Esophagus squamous epithelium (tissue), 5 donors: ENCODE data around the gene C8G. TPM values are rescaled to one million over a fixed set of nuclear protein-coding genes. Genes with fewer than 3 reads are reported as not detected.

Source experiments
- DNase-seq: peaks from one replicate; lab custom pipeline; 2025; lab: John Stamatoyannopoulos, UW
- H3K27ac ChIP-seq, 4 donors: fragments of 200-600 bp; sonication (generic); one replicate each; pipeline ENCODE4 v1.5.1; 2016 to 2019; ENCODE audit warnings: mild to moderate bottlenecking in 1 of 4
- H3K27me3 ChIP-seq, 4 donors: fragments of 200-600 bp; sonication (generic); 1 replicate in 3 of 4; 2 replicates in 1 of 4; pipeline versions ENCODE4 v1.5.1 to v1.6.0; 2017 to 2021; ENCODE audit warnings: antibody characterized with exemption in 1 of 4
- H3K36me3 ChIP-seq, 3 donors: fragments of 200-600 bp; sonication (generic); one replicate each; pipeline ENCODE4 v1.5.1; 2016 to 2019
- H3K4me1 ChIP-seq, 3 donors: fragments of 200-600 bp; sonication (generic); one replicate each; pipeline ENCODE4 v1.5.1; 2017 to 2019
- H3K4me3 ChIP-seq, 4 donors: fragments of 200-600 bp; sonication (generic); 1 replicate in 3 of 4; 2 replicates in 1 of 4; pipeline ENCODE4 v1.5.1; 2016 to 2019; ENCODE audit warnings: mild to moderate bottlenecking in 2 of 4, moderate library complexity in 1 of 4
- H3K9me3 ChIP-seq, 3 donors: fragments of 200-600 bp; sonication (generic); one replicate each; pipeline ENCODE4 v1.5.1; 2016 to 2019
- POLR2A ChIP-seq, 4 donors: fragments of 450-650 bp; IDR thresholded peaks; one replicate each; pipeline ENCODE4 v1.6.1; 2017; ENCODE audit warnings: antibody characterized with exemption in 4 of 4, mild to moderate bottlenecking in 4 of 4, moderate library complexity in 3 of 4
- WGBS, 2 donors: methylation state at CpG; one replicate each; pipeline ENCODE4 v1.1.5; 2018; 5-methylcytosine and 5-hydroxymethylcytosine counted together
- intact Hi-C: fragments of 100-400 bp; cut with DNase I; formaldehyde crosslinking; loops from one replicate; pipeline ENCODE4 v1.15.0; 2022
- total RNA-seq, 4 donors: library from RNA; depleted of rRNA; stranded (reverse); fragments of >200 nt; gene quantifications; one replicate each; pipeline ENCODE4 v1.1.0, GENCODE V29; 2016
- TF ChIP-seq, protein P1 (sequence below), 6 experiments: fragments of 450-650 bp in 4 of 6; fragments of 200-600 bp in 2 of 6; sonication (generic) in 2 of 6; IDR thresholded peaks; one replicate each; pipeline ENCODE4 v1.5.1; 2016 to 2019; ENCODE audit warnings: antibody characterized with exemption in 6 of 6, mild to moderate bottlenecking in 4 of 6, moderate library complexity in 4 of 6
- donor health status: DM: yes; HTN: yes; CAD: no.

The C8G gene
- total RNA-seq, 4 donors from 2014 or later = 1.6 TPM; not detected in 3

DNA sequence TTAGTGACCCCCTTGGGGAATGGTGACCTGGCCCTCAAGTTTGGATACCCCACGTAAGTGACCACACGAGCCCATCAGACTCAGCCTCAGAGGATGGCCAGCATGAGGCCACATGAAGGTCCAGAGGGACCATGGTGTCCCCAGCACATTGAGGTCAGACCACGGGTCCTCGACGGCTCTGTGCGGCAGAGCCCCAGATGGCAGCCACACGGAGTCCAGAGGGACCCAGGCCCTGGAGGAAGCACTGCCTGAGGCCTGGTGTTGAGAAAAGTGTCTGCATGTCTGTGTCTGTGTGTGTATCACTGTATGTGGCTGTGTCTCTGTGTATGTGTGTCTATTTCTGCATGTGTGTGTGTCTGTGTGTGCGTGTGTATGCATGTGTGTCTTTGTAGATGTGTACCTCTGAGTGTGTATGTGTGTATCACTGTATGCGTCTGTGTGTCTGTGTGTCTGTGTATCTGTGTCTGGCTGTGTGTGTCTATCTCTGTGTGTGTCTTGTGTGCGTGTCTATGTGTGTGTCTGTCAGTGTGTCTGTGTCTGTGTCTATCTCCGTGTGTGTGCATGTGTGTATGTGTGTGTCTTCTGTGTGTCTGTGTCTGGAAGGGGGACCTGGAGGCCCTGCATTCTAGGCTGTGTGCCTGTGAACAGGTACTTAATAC is 38.7 kb downstream of the C8G start:
- intact Hi-C loops = no loop called here
- WGBS, 2 donors = 67 to 86% methylated on average over 4 to 9 of the region's 11 CpGs
- no peak overlapping the region for H3K27ac ChIP-seq
- peaks cover 3 to 63% (median 17%) of the 10 kb centered on the region in 4 donors for H3K27me3 ChIP-seq
- H3K36me3 ChIP-seq = no peaks in the 10 kb centered on the region
- H3K9me3 ChIP-seq = no peaks in the 10 kb centered on the region
- TF ChIP-seq POLR2A (IDR thresholded peaks at IDR 0.05) = no peak
- TF ChIP-seq, protein P1, sequence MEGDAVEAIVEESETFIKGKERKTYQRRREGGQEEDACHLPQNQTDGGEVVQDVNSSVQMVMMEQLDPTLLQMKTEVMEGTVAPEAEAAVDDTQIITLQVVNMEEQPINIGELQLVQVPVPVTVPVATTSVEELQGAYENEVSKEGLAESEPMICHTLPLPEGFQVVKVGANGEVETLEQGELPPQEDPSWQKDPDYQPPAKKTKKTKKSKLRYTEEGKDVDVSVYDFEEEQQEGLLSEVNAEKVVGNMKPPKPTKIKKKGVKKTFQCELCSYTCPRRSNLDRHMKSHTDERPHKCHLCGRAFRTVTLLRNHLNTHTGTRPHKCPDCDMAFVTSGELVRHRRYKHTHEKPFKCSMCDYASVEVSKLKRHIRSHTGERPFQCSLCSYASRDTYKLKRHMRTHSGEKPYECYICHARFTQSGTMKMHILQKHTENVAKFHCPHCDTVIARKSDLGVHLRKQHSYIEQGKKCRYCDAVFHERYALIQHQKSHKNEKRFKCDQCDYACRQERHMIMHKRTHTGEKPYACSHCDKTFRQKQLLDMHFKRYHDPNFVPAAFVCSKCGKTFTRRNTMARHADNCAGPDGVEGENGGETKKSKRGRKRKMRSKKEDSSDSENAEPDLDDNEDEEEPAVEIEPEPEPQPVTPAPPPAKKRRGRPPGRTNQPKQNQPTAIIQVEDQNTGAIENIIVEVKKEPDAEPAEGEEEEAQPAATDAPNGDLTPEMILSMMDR (IDR thresholded peaks at IDR 0.05) = no peak
- no peak for DNase-seq
- H3K4me3 ChIP-seq = no peak overlapping the region
- peaks cover 0 to 27% (median 0%) of the 10 kb centered on the region in 3 donors for H3K4me1 ChIP-seq

DNA sequence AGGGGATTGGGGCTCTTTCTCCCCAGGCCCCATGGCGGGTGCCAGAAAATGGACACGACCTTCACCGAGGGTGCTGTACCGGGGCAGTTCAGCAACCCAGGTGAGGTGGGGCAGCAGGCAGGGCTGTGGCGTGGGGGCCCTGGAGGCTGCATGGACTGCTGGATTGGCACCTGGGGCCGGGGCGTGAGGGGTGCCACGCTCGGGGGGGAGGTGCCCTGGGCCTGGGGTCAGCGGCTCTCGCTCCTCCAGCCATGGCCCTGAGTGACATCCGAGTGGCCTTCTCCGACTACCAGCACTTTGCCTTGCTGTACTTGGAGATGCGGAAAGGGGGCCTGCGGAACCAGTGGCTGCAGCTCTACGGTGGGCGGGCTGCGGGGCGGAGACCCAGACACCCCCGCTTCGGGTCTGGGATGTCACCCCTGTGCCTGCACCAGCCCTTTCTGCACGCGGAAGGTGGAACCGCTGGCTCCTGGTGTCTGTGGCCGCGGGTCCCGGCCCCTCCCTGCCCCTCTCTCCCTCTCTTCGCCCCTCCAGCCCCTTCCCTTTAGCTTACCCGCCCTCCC is 39.5 kb downstream of the C8G start:
- Histone ChIP-seq H3K27me3 (peaks cover 3 to 63% (median 17%) of the 10 kb centered on the region in 4 donors), H3K4me1 (peaks cover 0 to 20% (median 0%) of the 10 kb centered on the region in 3 donors), H3K36me3 (no peaks in the 10 kb centered on the region), H3K27ac (no peak overlapping the region), H3K4me3 (no peak overlapping the region), H3K9me3 (no peaks in the 10 kb centered on the region)
- intact Hi-C loops = no loop called here
- TF ChIP-seq POLR2A (IDR thresholded peaks at IDR 0.05) = no peak
- TF ChIP-seq, protein P1 (IDR thresholded peaks at IDR 0.05) = no peak
- DNase-seq = no peak
- WGBS, 2 donors = 48 to 54% methylated on average over 9 to 12 of the region's 29 CpGs

DNA sequence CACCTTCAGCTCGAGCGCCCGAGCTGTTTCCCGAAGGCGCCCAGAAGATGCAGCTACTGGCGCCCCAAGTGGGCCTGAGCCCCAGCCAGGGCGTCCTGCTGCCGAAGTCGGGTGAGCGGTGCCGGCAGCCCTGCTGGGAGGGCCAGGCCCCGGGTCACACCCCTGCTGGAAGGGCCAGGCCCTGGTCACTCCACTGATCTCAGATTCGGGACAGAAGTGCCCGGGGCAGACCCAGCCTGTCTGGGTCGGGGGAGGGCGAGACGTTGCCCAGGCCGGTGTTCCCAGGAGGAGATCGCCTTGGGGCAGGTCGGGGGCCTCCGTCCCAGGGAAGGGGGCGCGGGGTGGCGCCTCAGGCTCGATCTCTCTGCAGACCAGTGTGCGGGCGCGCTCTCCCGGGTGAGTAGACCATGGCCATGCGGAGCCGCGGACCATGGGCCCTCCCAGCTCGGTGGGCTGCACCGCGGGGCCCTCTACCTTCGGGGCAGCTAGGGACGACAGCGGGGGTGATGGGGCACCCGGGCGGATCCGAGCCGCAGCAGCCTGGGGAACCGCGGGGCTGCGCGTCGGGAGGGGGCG is 40.1 kb downstream of the C8G start:
- Histone ChIP-seq H3K27me3 (peaks cover 3 to 63% (median 17%) of the 10 kb centered on the region in 4 donors), H3K9me3 (no peaks in the 10 kb centered on the region), H3K4me3 (peak overlapping the region in 2 of 4 donors; percentile 5 to 15), H3K4me1 (peaks cover 0 to 20% (median 0%) of the 10 kb centered on the region in 3 donors), H3K36me3 (no peaks in the 10 kb centered on the region), H3K27ac (no peak overlapping the region)
- WGBS, 2 donors = no CpG with 5 or more reads among the region's 48 CpGs
- TF ChIP-seq POLR2A (IDR thresholded peaks at IDR 0.05) = no peak
- TF ChIP-seq, protein P1 (IDR thresholded peaks at IDR 0.05) = no peak
- DNase-seq = no peak
- intact Hi-C loops = no loop called here

DNA sequence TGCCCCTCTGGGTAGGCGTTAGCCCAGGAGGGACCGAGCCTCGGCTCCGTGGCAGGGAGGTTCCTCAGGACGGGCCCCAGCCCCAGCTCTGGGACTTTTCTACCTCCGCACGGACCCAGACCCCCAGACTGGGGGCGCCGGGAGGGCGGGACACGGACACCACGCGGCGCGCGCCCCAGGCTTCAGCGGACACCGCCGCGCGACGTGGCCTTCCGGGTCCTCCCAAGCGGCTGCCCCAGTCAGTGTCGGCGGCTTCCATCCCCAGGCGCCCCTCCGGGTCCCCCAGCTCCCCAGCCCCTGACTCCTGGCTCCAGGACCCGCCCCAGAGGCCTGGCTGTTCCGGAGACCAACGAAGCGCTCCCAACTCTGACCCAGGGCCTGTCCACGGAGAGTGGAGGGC is 40.8 kb downstream of the C8G start:
- 29 to 46% methylated on average over 2 to 8 of the region's 33 CpGs for WGBS, 2 donors
- H3K4me3 ChIP-seq = no peak overlapping the region
- H3K4me1 ChIP-seq = peaks cover 0 to 20% (median 0%) of the 10 kb centered on the region in 3 donors

More for the DNA sequence above, 40.8 kb downstream of the C8G start:
- peaks cover 3 to 63% (median 17%) of the 10 kb centered on the region in 4 donors for H3K27me3 ChIP-seq
- no peak for DNase-seq
- TF ChIP-seq POLR2A (IDR thresholded peaks at IDR 0.05) = no peak
- TF ChIP-seq, protein P1 (IDR thresholded peaks at IDR 0.05) = no peak
- H3K27ac ChIP-seq = no peak overlapping the region
- intact Hi-C loops = no loop called here
- H3K36me3 ChIP-seq = no peaks in the 10 kb centered on the region
- peaks cover 0 to 3% (median 0%) of the 10 kb centered on the region in 3 donors for H3K9me3 ChIP-seq
